Mesenchymal stem cell (in vitro differentiated cells and primary cell): Measurements from ENCODE around the gene AP1M1.
A peak's percentile ranks its signal among the peaks of the same experiment; 100 is the strongest.

Experiments
- DNase-seq: peaks from one replicate; pipeline ENCODE4 v3.0.0-alpha.2; 2013
- H2AFZ ChIP-seq: one replicate; pipeline ENCODE4 v1.6.1; 2013; ENCODE audit warnings: low read depth, mild to moderate bottlenecking, control low read depth, inconsistent platforms, low read length, moderate library complexity
- H2AK5ac ChIP-seq: 2 replicates; pipeline ENCODE4 v1.6.1; 2013; ENCODE audit warnings: low read length, moderate library complexity, mild to moderate bottlenecking, inconsistent platforms; ENCODE audit not compliant: severe bottlenecking
- H2BK120ac ChIP-seq: one replicate; pipeline ENCODE4 v1.6.1; 2013; ENCODE audit warnings: low read depth, mild to moderate bottlenecking, inconsistent platforms, low read length, moderate library complexity
- H2BK12ac ChIP-seq, 2 experiments: one replicate each; pipeline ENCODE4 v1.6.1; 2013; ENCODE audit warnings: inconsistent platforms in 2 of 2, low read length in 2 of 2, mild to moderate bottlenecking in 2 of 2, moderate library complexity in 2 of 2, control low read depth in 1 of 2
- H2BK15ac ChIP-seq: one replicate; pipeline ENCODE4 v1.6.1; 2013; ENCODE audit warnings: mild to moderate bottlenecking, low read depth, inconsistent platforms; ENCODE audit not compliant: poor library complexity, severe bottlenecking
- H2BK5ac ChIP-seq: 2 replicates; pipeline ENCODE4 v1.6.1; 2013; ENCODE audit warnings: low read depth, mild to moderate bottlenecking, low read length, control low read depth, inconsistent platforms; ENCODE audit not compliant: poor library complexity, severe bottlenecking
- H3K14ac ChIP-seq, 2 experiments: one replicate each; pipeline ENCODE4 v1.6.1; 2013; ENCODE audit warnings: inconsistent platforms in 2 of 2, low read length in 2 of 2, control low read depth in 1 of 2, mild to moderate bottlenecking in 1 of 2, moderate library complexity in 1 of 2
- H3K18ac ChIP-seq, 2 experiments: one replicate each; pipeline ENCODE4 v1.6.1; 2013; ENCODE audit warnings: inconsistent platforms in 2 of 2, low read length in 2 of 2, control low read depth in 1 of 2, low read depth in 1 of 2, mild to moderate bottlenecking in 1 of 2
- H3K23ac ChIP-seq, 2 experiments: one replicate each; pipeline ENCODE4 v1.6.1; 2013; ENCODE audit warnings: inconsistent platforms in 2 of 2, low read length in 2 of 2, mild to moderate bottlenecking in 2 of 2, moderate library complexity in 2 of 2, control low read depth in 1 of 2
- H3K27ac ChIP-seq: 2 replicates; pipeline ENCODE4 v1.5.1; 2013; ENCODE audit warnings: mild to moderate bottlenecking, moderate library complexity, low read length, control low read depth, inconsistent platforms; ENCODE audit not compliant: poor library complexity, severe bottlenecking
- H3K27me3 ChIP-seq, 2 experiments: 2 replicates each; pipeline versions ENCODE4 v1.6.1 to v1.7.0; 2013; ENCODE audit warnings: low read length in 2 of 2, mild to moderate bottlenecking in 2 of 2, moderate library complexity in 2 of 2, control low read depth in 1 of 2, inconsistent platforms in 1 of 2; ENCODE audit not compliant: control insufficient read depth in 1 of 2, insufficient read depth in 1 of 2
- H3K36me3 ChIP-seq, 2 experiments: 2 replicates each; pipeline versions ENCODE4 v1.6.1 to v1.7.0; 2013; ENCODE audit warnings: low read length in 2 of 2, control low read depth in 1 of 2, inconsistent platforms in 1 of 2, low read depth in 1 of 2, mild to moderate bottlenecking in 1 of 2; ENCODE audit not compliant: insufficient read depth in 2 of 2, control insufficient read depth in 1 of 2
- H3K4ac ChIP-seq, 2 experiments: one replicate each; pipeline ENCODE4 v1.6.1; 2013; ENCODE audit warnings: inconsistent platforms in 2 of 2, low read length in 2 of 2, mild to moderate bottlenecking in 2 of 2, moderate library complexity in 2 of 2, control low read depth in 1 of 2, low read depth in 1 of 2
- H3K4me1 ChIP-seq: 2 replicates; pipeline ENCODE4 v1.6.1; 2013; ENCODE audit warnings: low read depth, low read length, control low read depth; ENCODE audit not compliant: control insufficient read depth, insufficient read depth
- H3K4me2 ChIP-seq: 2 replicates; pipeline ENCODE4 v1.6.1; 2013; ENCODE audit warnings: low read length, mild to moderate bottlenecking, inconsistent platforms; ENCODE audit not compliant: poor library complexity, severe bottlenecking
- H3K4me3 ChIP-seq, 2 experiments: 2 replicates each; pipeline versions ENCODE4 v1.5.1 to v1.7.0; 2013; ENCODE audit warnings: low read length in 2 of 2, mild to moderate bottlenecking in 2 of 2, control low read depth in 1 of 2, low read depth in 1 of 2; ENCODE audit not compliant: insufficient read depth in 1 of 2
- H3K79me1 ChIP-seq: replicated peaks from 2 replicates; pipeline ENCODE4 v1.6.1; 2013; ENCODE audit warnings: mild to moderate bottlenecking, control low read depth, low read length, inconsistent platforms; ENCODE audit not compliant: poor library complexity, severe bottlenecking
- H3K9ac ChIP-seq: 2 replicates; pipeline ENCODE4 v1.7.0; 2013; ENCODE audit warnings: mild to moderate bottlenecking, low read length, moderate library complexity
- H3K9me3 ChIP-seq: 2 replicates; pipeline ENCODE4 v1.7.0; 2013; ENCODE audit warnings: mild to moderate bottlenecking, low read length; ENCODE audit not compliant: control insufficient read depth
- H4K8ac ChIP-seq: one replicate; pipeline ENCODE4 v1.6.1; 2013; ENCODE audit warnings: inconsistent platforms, mild to moderate bottlenecking, low read length, moderate library complexity
- H4K91ac ChIP-seq: one replicate; pipeline ENCODE4 v1.6.1; 2013; ENCODE audit warnings: mild to moderate bottlenecking, low read length, inconsistent platforms
- WGBS: methylation state at CpG from one replicate; pipeline ENCODE4 v1.1.7; 2013; ENCODE audit warnings: mixed read lengths; 5-methylcytosine and 5-hydroxymethylcytosine counted together

The AP1M1 gene

GRCh38 chr19:16222806-16223205 is 25.1 kb downstream of the AP1M1 start:
- Histone ChIP-seq H2BK120ac (no peak overlapping the region), H3K4me1 (no peaks in the 10 kb centered on the region), H3K4ac (no peak overlapping the region), H4K91ac (no peak overlapping the region), H2BK12ac (no peak overlapping the region), H3K23ac (no peak overlapping the region), H3K4me2 (no peak overlapping the region), H3K27ac (no peak overlapping the region), H2BK15ac (no peak overlapping the region), H2AK5ac (no peak overlapping the region), H4K8ac (no peak overlapping the region), H3K18ac (no peak overlapping the region), H3K9me3 (peaks cover 53% of the 10 kb centered on the region), H3K14ac (no peak overlapping the region), H3K79me1 (peaks cover 49% of the 10 kb centered on the region), H3K9ac (no peak overlapping the region), H3K27me3 (no peaks in the 10 kb centered on the region), H3K36me3 (peaks cover 77 to 96% of the 10 kb centered on the region in 2 experiments), H3K4me3 (no peak overlapping the region), H2AFZ (no peak overlapping the region), H2BK5ac (no peak overlapping the region)
- peak; percentile 32 for DNase-seq
- 92% methylated on average over 2 of the region's 3 CpGs for WGBS

GRCh38 chr19:16223746-16224145 is 26.0 kb downstream of the AP1M1 start:
- peaks cover 49% of the 10 kb centered on the region for H3K79me1 ChIP-seq
- DNase-seq, result no peak

GRCh38 chr19:16224293-16225045 is 26.8 kb downstream of the AP1M1 start:
- no peak overlapping the region for H2BK5ac ChIP-seq
- no peak overlapping the region for H3K14ac ChIP-seq
- H2BK120ac ChIP-seq, result no peak overlapping the region
- no peak for DNase-seq
- H3K4ac ChIP-seq, result no peak overlapping the region
- H3K9me3 ChIP-seq, result peaks cover 43% of the 10 kb centered on the region
- H3K23ac ChIP-seq, result no peak overlapping the region
- no peak overlapping the region for H2AFZ ChIP-seq
- no peak overlapping the region for H2BK12ac ChIP-seq
- no peak overlapping the region for H3K27ac ChIP-seq
- H4K91ac ChIP-seq, result no peak overlapping the region
- H3K27me3 ChIP-seq, result no peaks in the 10 kb centered on the region
- peaks cover 85 to 100% of the 10 kb centered on the region in 2 experiments for H3K36me3 ChIP-seq
- no peak overlapping the region for H4K8ac ChIP-seq
- no peak overlapping the region for H3K18ac ChIP-seq
- no peak overlapping the region for H3K4me3 ChIP-seq
- H3K4me1 ChIP-seq, result peaks cover 2% of the 10 kb centered on the region
- H2AK5ac ChIP-seq, result no peak overlapping the region
- 94% methylated on average over 32 of the region's 32 CpGs for WGBS
- no peak overlapping the region for H3K4me2 ChIP-seq
- no peak overlapping the region for H3K9ac ChIP-seq
- no peak overlapping the region for H2BK15ac ChIP-seq
- H3K79me1 ChIP-seq, result peaks cover 49% of the 10 kb centered on the region

More at GRCh38 chr19:16223746-16224145, 26.0 kb downstream of the AP1M1 start:
- Histone ChIP-seq H2AK5ac (no peak overlapping the region), H3K4ac (no peak overlapping the region), H3K4me1 (no peaks in the 10 kb centered on the region), H3K27me3 (no peaks in the 10 kb centered on the region), H3K4me3 (no peak overlapping the region), H4K91ac (no peak overlapping the region), H3K9me3 (peaks cover 47% of the 10 kb centered on the region), H3K36me3 (peaks cover 78 to 97% of the 10 kb centered on the region in 2 experiments), H4K8ac (no peak overlapping the region), H2AFZ (no peak overlapping the region), H3K4me2 (no peak overlapping the region), H3K18ac (no peak overlapping the region), H3K27ac (no peak overlapping the region), H2BK5ac (no peak overlapping the region), H3K23ac (no peak overlapping the region), H3K9ac (no peak overlapping the region), H2BK120ac (no peak overlapping the region), H3K14ac (no peak overlapping the region), H2BK12ac (no peak overlapping the region), H2BK15ac (no peak overlapping the region)
- 85% methylated on average over 15 of the region's 15 CpGs for WGBS

- no peak for DNase-seq
- Histone ChIP-seq H3K4me1 (peaks cover 2% of the 10 kb centered on the region), H3K14ac (no peak overlapping the region), H4K8ac (no peak overlapping the region), H3K79me1 (peaks cover 48% of the 10 kb centered on the region), H3K23ac (no peak overlapping the region), H2BK12ac (no peak overlapping the region), H3K36me3 (peaks cover 87 to 99% of the 10 kb centered on the region in 2 experiments), H3K4me2 (no peak overlapping the region), H2AFZ (no peak overlapping the region), H4K91ac (no peak overlapping the region), H2BK15ac (no peak overlapping the region), H3K27ac (no peak overlapping the region), H3K4me3 (no peak overlapping the region), H3K4ac (no peak overlapping the region), H2AK5ac (no peak overlapping the region), H2BK5ac (no peak overlapping the region), H3K27me3 (no peaks in the 10 kb centered on the region), H3K18ac (no peak overlapping the region), H2BK120ac (no peak overlapping the region), H3K9me3 (peaks cover 33% of the 10 kb centered on the region), H3K9ac (no peak overlapping the region)
- WGBS, result 96% methylated on average over 21 of the region's 21 CpGs
These were observed 27.8 kb downstream of the AP1M1 start for GRCh38 chr19:16225279-16226183.
